HCT116 (cell line): ENCODE measurements around the gene TLN1.

ENCODE experiments used
- CEBPB ChIP-seq: IDR thresholded peaks from 2 replicates; pipeline ENCODE4 v1.6.1; 2012; ENCODE audit warnings: low read depth
- CTCF ChIP-seq, 3 experiments: fragments of 200-600 bp in 1 of 3; sonication (generic) in 1 of 3; IDR thresholded peaks in 2 of 3; conservative IDR thresholded peaks in 1 of 3; 2 replicates each; pipeline ENCODE4 v1.5.1; 2012 to 2017; ENCODE audit warnings: low read depth in 2 of 3, low read length in 2 of 3, antibody characterized with exemption in 1 of 3, borderline replicate concordance in 1 of 3, control low read depth in 1 of 3, mild to moderate bottlenecking in 1 of 3, mixed read lengths in 1 of 3, mixed run types in 1 of 3, moderate library complexity in 1 of 3; ENCODE audit not compliant: insufficient read depth in 1 of 3
- POLR2A ChIP-seq: IDR thresholded peaks from 2 replicates; pipeline ENCODE4 v1.7.0; 2011; ENCODE audit warnings: borderline replicate concordance; ENCODE audit not compliant: insufficient read depth, insufficient read length; ENCODE audit errors: extremely low read depth
- TCF7L2 ChIP-seq: IDR thresholded peaks from 2 replicates; pipeline ENCODE4 v1.7.0; 2011; ENCODE audit warnings: borderline replicate concordance, inconsistent platforms; ENCODE audit not compliant: insufficient read depth, insufficient read length; ENCODE audit errors: extremely low read depth

DNA sequence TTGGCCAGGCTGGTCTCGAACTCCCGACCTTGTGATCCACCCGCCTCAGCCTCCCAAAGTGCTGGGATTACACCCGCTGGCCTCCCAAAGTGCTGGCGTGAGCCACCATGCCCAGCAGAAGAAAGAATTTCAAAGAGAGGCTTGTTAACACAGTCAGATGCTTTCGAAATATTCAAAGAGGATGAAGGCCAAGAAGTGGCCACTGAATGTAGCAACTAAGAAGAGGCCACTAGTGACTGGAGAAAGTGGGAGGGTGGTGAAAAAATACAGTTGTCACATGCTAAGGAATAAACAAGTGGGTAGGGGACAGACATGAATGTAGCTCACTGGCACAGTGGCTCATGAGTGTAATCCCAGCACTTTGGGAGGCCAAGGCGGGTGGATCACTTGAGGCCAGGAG, 29.3 kb downstream of the TLN1 start:
- TF ChIP-seq POLR2A, result no peak
- TF ChIP-seq CEBPB, result no peak
- no peak for TF ChIP-seq CTCF (IDR thresholded peaks at IDR 0.05 in 2 of 3, conservative IDR thresholded peaks at IDR 0.05 in 1 of 3; ENCODE audit: borderline replicate concordance in 1 of 3, insufficient read depth in 1 of 3, low read depth in 2 of 3, low read length in 2 of 3)
- no peak for TF ChIP-seq TCF7L2
